Measurements from ENCODE around the gene ROS1. TPM values are rescaled to one million over a fixed set of nuclear protein-coding genes. Genes with fewer than 3 reads are reported as not detected.

The ROS1 gene
- under 0.01 and 0.57 TPM in 2 replicates for total RNA-seq

DNA sequence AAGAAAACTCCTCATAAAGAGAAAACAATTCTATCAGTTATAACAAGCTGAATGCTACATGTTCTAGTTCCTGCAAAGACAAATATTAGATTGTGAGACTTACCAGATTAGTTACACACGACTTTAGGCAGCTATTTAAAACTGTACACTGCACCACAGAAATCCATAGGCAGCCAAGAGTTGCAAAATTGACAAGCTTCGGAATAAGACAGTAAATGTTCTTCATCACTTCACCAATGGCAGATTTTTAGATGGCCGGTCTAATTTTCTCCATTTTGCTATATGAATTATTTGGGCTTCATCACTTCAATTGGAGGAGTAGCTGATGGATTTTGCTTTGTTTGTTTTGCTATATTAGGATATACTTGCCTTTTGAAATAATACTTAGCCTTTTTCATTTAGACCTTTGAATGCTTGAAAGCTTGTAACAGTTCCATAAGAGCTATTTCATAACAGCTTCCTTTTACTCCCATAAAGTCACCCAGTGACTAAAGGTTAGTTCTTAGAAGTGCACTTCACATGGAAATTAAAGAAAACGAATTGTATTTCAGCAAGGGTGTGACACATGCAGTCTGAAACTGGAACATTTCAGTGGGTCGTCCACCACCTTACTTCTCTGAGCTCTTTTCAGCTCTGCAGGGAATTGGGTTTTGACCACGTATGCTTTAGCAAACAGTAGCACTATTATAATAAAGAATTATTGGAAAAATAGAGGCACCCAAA lies at the start of gene ROS1:
Gene ROS1 (minus strand): TSS at position 512 of the 723 bp plus-strand sequence. CDS start 286 bp downstream, at position 226.

DNA sequence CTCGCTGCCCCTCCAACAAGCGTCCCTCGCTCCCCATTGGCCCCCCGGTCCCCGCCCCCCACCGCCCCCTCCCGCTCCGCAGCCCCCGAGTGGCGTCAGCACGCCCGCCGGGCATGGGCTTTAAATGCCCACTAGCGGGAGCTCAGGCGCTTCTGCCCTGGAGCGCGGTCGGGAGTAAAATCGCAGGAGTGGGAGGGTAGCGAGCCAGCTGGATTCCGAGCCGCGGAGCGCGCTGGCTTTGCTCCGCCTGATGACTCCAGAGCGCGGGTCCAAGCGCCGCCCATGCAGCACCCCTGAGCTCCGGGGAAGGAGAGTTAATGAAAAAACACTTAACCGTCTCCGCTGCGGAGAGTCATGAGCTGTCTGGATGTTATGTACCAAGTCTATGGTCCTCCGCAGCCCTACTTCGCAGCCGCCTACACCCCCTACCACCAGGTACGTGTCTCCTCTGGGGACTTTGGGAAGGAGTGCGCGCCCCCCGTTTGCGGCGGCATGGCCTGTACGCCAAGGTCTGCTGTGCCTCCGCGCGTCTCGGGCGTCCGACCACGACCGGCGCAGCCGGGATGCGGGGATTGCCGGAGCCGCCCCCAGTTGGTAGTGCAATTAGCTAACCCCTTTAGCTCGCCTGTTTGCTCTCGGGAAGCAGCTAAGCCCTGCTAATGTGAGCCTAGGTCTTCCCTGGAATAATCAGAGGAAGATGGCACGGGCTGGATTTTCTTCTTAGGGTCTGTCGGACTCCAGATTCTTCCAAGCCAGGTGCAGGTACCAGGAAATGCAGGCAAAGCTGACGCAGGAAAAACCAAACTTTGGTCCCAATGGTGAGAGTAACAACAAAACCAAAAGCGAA lies 160.1 kb downstream of the ROS1 start, which contains the start of gene VGLL2:
Gene VGLL2 (plus strand): TSS at position 149 of the 847 bp plus-strand sequence. CDS start 206 bp downstream, at position 355.

Other genes with a start within 250 kb of the ROS1 start
- not detected in 2 replicates for gene VGLL2, start 160.4 kb downstream of the ROS1 start, total RNA-seq
- gene DCBLD1, start 56.7 kb upstream of the ROS1 start, total RNA-seq: 33.8 and 80.2 TPM in 2 replicates
- 46.5 and 80.9 TPM in 2 replicates for gene GOPC, start 176.6 kb upstream of the ROS1 start, total RNA-seq
- gene NUS1, start 249.5 kb upstream of the ROS1 start, total RNA-seq: 36.5 and 39.0 TPM in 2 replicates